H1 (cell line): Measurements from ENCODE around the gene TMEM238. TPM values are rescaled to one million over a fixed set of nuclear protein-coding genes. Genes with fewer than 3 reads are reported as not detected.

Experiments
- CTCF ChIA-PET: fragments of 300-600 bp; sonication (Branson Sonifier 250); formaldehyde crosslinking; loops from one replicate; lab custom pipeline; 2021; ENCODE audit not compliant: partially characterized antibody; lab: Charles Lee
- POLR2A ChIA-PET: fragments of 300-600 bp; sonication (Branson Sonifier 250); formaldehyde crosslinking; loops from one replicate; lab custom pipeline; 2021; ENCODE audit warnings: inconsistent platforms; ENCODE audit not compliant: partially characterized antibody; lab: Charles Lee
- DNase-seq, 2 experiments: peaks; one replicate each; pipeline versions ENCODE4 v3.0.0 to v3.0.0-alpha.2; 2010 to 2022; ENCODE audit warnings: low spot score in 2 of 2, low read depth in 1 of 2, mixed read lengths in 1 of 2
- FAIRE-seq: peaks from 2 replicates; lab custom pipeline; 2011; peaks lifted over from hg19 to GRCh38; lab: Jason Lieb, UNC
- H2AFZ ChIP-seq: 2 replicates; pipeline ENCODE4 v1.8.1; 2012; ENCODE audit warnings: low read length, inconsistent platforms
- H2AK5ac ChIP-seq: 2 replicates; pipeline ENCODE4 v1.6.1; 2013; ENCODE audit warnings: low read depth, low read length
- H2BK120ac ChIP-seq: replicated peaks from 2 replicates; pipeline ENCODE3; 2013; ENCODE audit warnings: low read depth, low read length, inconsistent platforms
- H2BK12ac ChIP-seq: 2 replicates; pipeline ENCODE4 v1.6.1; 2013; ENCODE audit warnings: low read depth, low read length
- H2BK15ac ChIP-seq: 2 replicates; pipeline ENCODE4 v1.6.1; 2013; ENCODE audit warnings: low read length
- H2BK20ac ChIP-seq: 2 replicates; pipeline ENCODE4 v1.6.1; 2013; ENCODE audit warnings: low read length
- H2BK5ac ChIP-seq: 2 replicates; pipeline ENCODE4 v1.6.1; 2013; ENCODE audit warnings: low read depth, low read length
- H3K14ac ChIP-seq: 2 replicates; pipeline ENCODE4 v1.6.1; 2013; ENCODE audit warnings: inconsistent platforms; ENCODE audit not compliant: insufficient read length
- H3K18ac ChIP-seq: 2 replicates; pipeline ENCODE4 v1.6.1; 2013; ENCODE audit warnings: low read length; ENCODE audit errors: extremely low read depth
- H3K23ac ChIP-seq: 2 replicates; pipeline ENCODE4 v1.6.1; 2013; ENCODE audit warnings: inconsistent platforms; ENCODE audit not compliant: insufficient read length
- H3K23me2 ChIP-seq: 2 replicates; pipeline ENCODE4 v1.6.1; 2013; ENCODE audit warnings: low read depth, low read length
- H3K27ac ChIP-seq: 2 replicates; pipeline ENCODE4 v1.6.1; 2011; ENCODE audit warnings: low read depth, low read length, inconsistent platforms
- H3K27me3 ChIP-seq, 4 experiments: replicated peaks in 1 of 4; 1 replicate in 1 of 4; 2 replicates in 3 of 4; pipeline versions ENCODE4 v1.6.1 to v1.8.1; 2011 to 2013; ENCODE audit warnings: low read length in 3 of 4, mild to moderate bottlenecking in 3 of 4, inconsistent platforms in 2 of 4, mixed read lengths in 2 of 4, moderate library complexity in 1 of 4; ENCODE audit not compliant: control insufficient read depth in 3 of 4, insufficient read depth in 3 of 4; ENCODE audit errors: extremely low read depth in 1 of 4
- H3K36me3 ChIP-seq, 4 experiments: 2 replicates each; pipeline versions ENCODE4 v1.6.1 to v1.8.1; 2011 to 2013; ENCODE audit warnings: mild to moderate bottlenecking in 4 of 4, low read length in 3 of 4, moderate library complexity in 2 of 4, control low read depth in 1 of 4, inconsistent platforms in 1 of 4; ENCODE audit not compliant: insufficient read depth in 4 of 4, control insufficient read depth in 2 of 4
- H3K4ac ChIP-seq: replicated peaks from 2 replicates; pipeline ENCODE3; 2013; ENCODE audit warnings: low read length, low read depth, mixed read lengths, inconsistent platforms; ENCODE audit not compliant: insufficient read length
- H3K4me1 ChIP-seq, 4 experiments: replicated peaks in 1 of 4; 1 replicate in 1 of 4; 2 replicates in 3 of 4; pipeline versions ENCODE4 v1.6.1 to v1.8.1; 2011 to 2013; ENCODE audit warnings: low read length in 3 of 4, inconsistent platforms in 2 of 4, mixed read lengths in 1 of 4; ENCODE audit not compliant: insufficient read depth in 4 of 4, control insufficient read depth in 3 of 4
- H3K4me2 ChIP-seq, 2 experiments: 2 replicates each; pipeline versions ENCODE4 v1.6.1 to v1.8.1; 2011 to 2013; ENCODE audit warnings: low read depth in 2 of 2, low read length in 2 of 2, control low read depth in 1 of 2, inconsistent platforms in 1 of 2, mild to moderate bottlenecking in 1 of 2; ENCODE audit not compliant: insufficient read depth in 1 of 2
- H3K4me3 ChIP-seq, 4 experiments: fragments of 200-600, 300-600 bp in 1 of 4; sonication (generic), shearing (Covaris generic), sonication (Bioruptor Twin) in 1 of 4; 2 replicates each; pipeline versions ENCODE4 v1.5.1 to v1.8.1; 2011 to 2016; ENCODE audit warnings: low read length in 4 of 4, low read depth in 3 of 4, control low read depth in 2 of 4, inconsistent platforms in 2 of 4, mild to moderate bottlenecking in 2 of 4, mixed read lengths in 1 of 4, moderate library complexity in 1 of 4; ENCODE audit not compliant: insufficient read depth in 2 of 4; ENCODE audit errors: extremely low read depth in 1 of 4
- H3K56ac ChIP-seq: replicated peaks from 2 replicates; pipeline ENCODE3; 2013; ENCODE audit warnings: low read depth, mild to moderate bottlenecking, mixed read lengths, low read length, inconsistent platforms; ENCODE audit not compliant: insufficient read length
- H3K79me1 ChIP-seq: 2 replicates; pipeline ENCODE4 v1.6.1; 2013; ENCODE audit warnings: low read depth, low read length, control low read depth
- H3K79me2 ChIP-seq, 2 experiments: 2 replicates each; pipeline versions ENCODE4 v1.6.1 to v1.8.1; 2012 to 2013; ENCODE audit warnings: low read length in 2 of 2, mild to moderate bottlenecking in 2 of 2, inconsistent platforms in 1 of 2; ENCODE audit not compliant: insufficient read depth in 2 of 2, control insufficient read depth in 1 of 2
- H3K9ac ChIP-seq, 4 experiments: replicated peaks in 1 of 4; 1 replicate in 1 of 4; 2 replicates in 3 of 4; pipeline versions ENCODE4 v1.6.1 to v1.8.1; 2011 to 2013; ENCODE audit warnings: low read depth in 3 of 4, low read length in 3 of 4, control low read depth in 2 of 4, mild to moderate bottlenecking in 2 of 4, moderate library complexity in 2 of 4, inconsistent platforms in 1 of 4; ENCODE audit errors: extremely low read depth in 1 of 4
- H3K9me3 ChIP-seq, 2 experiments: 2 replicates each; pipeline versions ENCODE4 v1.6.1 to v1.8.1; 2012 to 2013; ENCODE audit warnings: mild to moderate bottlenecking in 2 of 2, moderate library complexity in 2 of 2, control low read depth in 1 of 2, inconsistent platforms in 1 of 2, low read depth in 1 of 2, low read length in 1 of 2, mixed read lengths in 1 of 2; ENCODE audit not compliant: insufficient read depth in 2 of 2
- H4K20me1 ChIP-seq, 2 experiments: replicated peaks in 1 of 2; 2 replicates each; pipeline versions ENCODE3 to v1.8.1; 2011 to 2013; ENCODE audit warnings: inconsistent platforms in 2 of 2, low read length in 2 of 2, mild to moderate bottlenecking in 1 of 2; ENCODE audit not compliant: insufficient read depth in 2 of 2, control insufficient read depth in 1 of 2
- H4K5ac ChIP-seq: 2 replicates; pipeline ENCODE4 v1.6.1; 2013; ENCODE audit warnings: low read length, low read depth, mixed read lengths, inconsistent platforms; ENCODE audit not compliant: insufficient read length
- H4K8ac ChIP-seq: 2 replicates; pipeline ENCODE4 v1.8.0; 2013; ENCODE audit warnings: mild to moderate bottlenecking, moderate library complexity, low read length, inconsistent platforms; ENCODE audit not compliant: insufficient read depth; ENCODE audit errors: extremely low read depth
- H4K91ac ChIP-seq: replicated peaks from 2 replicates; pipeline ENCODE3; 2013; ENCODE audit warnings: low read length, mixed read lengths, inconsistent platforms; ENCODE audit not compliant: insufficient read length
- WGBS, 2 experiments: shearing (Covaris generic) in 1 of 2; methylation state at CpG; one replicate each; pipeline versions ENCODE4 v1.1.6 to v1.1.7; 2013 to 2015; ENCODE audit warnings: low lambda C conversion rate in 2 of 2, mixed read lengths in 2 of 2, inconsistent platforms in 1 of 2, low coverage in 1 of 2, missing lambda C conversion rate in 1 of 2; ENCODE audit not compliant: insufficient replicate concordance in 2 of 2, insufficient coverage in 1 of 2, insufficient read length in 1 of 2; ENCODE audit errors: extremely low coverage in 1 of 2, missing lambda C conversion rate in 1 of 2; 5-methylcytosine and 5-hydroxymethylcytosine counted together
- polyA plus RNA-seq, 7 experiments: library from polyadenylated mRNA; depleted of rRNA in 3 of 7; stranded (reverse) in 5 of 7; unstranded in 2 of 7; fragments of >200 nt in 5 of 7; fragments of 200-250 nt in 2 of 7; gene quantifications; 1 replicate in 5 of 7; 2 replicates in 1 of 7; 4 replicates in 1 of 7; pipeline versions ENCODE4 v1.2.1 to v1.2.3, GENCODE V29; 2011 to 2013; ENCODE audit warnings: missing spikeins in 2 of 7, mixed read lengths in 2 of 7
- total RNA-seq: library from RNA; stranded (reverse); fragmentation: NEBNext Ultra II Directional; extraction: Animal tissue kit (Norgen Biotek cat#: 25700); gene quantifications from 2 replicates; pipeline ENCODE4 v1.2.1, GENCODE V29; 2021

The TMEM238 gene
- total and polyA plus RNA-seq, 2 of the 8 experiments (the other 6 are each of a cell fraction or from before 2014, with no cell fraction given): 0.53 to 3.8 TPM

DNA sequence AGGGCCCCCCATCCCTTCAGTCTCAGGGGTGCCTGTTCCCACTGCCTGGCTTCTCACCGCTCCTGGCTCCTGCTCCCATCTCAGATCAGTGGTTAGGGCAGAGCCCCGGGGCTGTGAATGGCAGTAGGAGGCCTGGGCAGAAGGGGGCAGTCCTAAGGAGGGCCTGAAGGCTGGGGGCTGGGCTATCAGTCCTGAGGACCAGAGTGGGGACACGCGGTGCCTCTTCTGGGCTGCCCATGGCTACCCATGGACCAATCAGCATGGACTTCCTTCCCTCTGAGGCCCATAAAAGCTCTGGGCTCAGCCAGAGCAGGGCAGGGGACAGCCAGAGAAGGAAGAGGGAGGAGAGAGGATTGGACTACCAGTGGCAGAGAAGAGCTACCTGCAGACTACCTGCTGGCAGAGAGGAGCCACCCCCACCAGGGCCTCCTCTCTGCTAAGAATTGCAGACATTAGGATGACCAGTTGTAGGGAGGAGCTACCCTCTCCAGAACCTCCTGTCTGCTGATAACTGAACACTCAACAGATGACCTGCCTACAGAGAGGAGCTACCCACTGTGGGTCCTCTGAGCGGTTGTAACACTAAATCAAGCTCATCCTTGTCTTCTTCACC lies 35.6 kb upstream of the TMEM238 start:
- no peaks in the 10 kb centered on the region for H3K23me2 ChIP-seq
- H3K23ac ChIP-seq: no peak overlapping the region
- H3K4me3 ChIP-seq: no peak overlapping the region
- no peaks in the 10 kb centered on the region for H4K20me1 ChIP-seq
- ChIA-PET CTCF (interaction anchor here (0.7 to 4.3 kb wide), 15 partner anchors 8 to 279 kb away, joined by 3 to 17 read pairs (median 5); no protein-coding TSS in a partner anchor), POLR2A (interaction anchor here (0.9 to 34.6 kb wide), 6 partner anchors 9 to 71 kb away, joined by 3 to 874 read pairs (median 4); partner anchors contain the start of genes RPL28, TMEM238 and UBE2S)
- H3K4me1 ChIP-seq: peaks cover 0 to 2% (median 0%) of the 10 kb centered on the region in 4 experiments; a peak in 1 of 7 replicates
- H3K79me1 ChIP-seq: no peaks in the 10 kb centered on the region
- no peak for DNase-seq
- no peak overlapping the region for H2AK5ac ChIP-seq
- WGBS, 2 experiments: 69% methylated on average over 5 of the region's 5 CpGs; no CpG with 5 or more reads in 1 of the 2 experiments
- no peak overlapping the region for H2BK12ac ChIP-seq
- no peak overlapping the region for H3K4me2 ChIP-seq
- no peak overlapping the region for H2AFZ ChIP-seq
- no peak overlapping the region for H2BK5ac ChIP-seq
- peaks cover 0 to 11% (median under 1%) of the 10 kb centered on the region in 4 experiments; a peak in 1 of 7 replicates for H3K27me3 ChIP-seq
- H3K18ac ChIP-seq: no peak overlapping the region
- no peak overlapping the region for H4K91ac ChIP-seq
- no peak overlapping the region for H4K5ac ChIP-seq
- H4K8ac ChIP-seq: no peak overlapping the region
- no peak overlapping the region for H3K9ac ChIP-seq
- no peak overlapping the region for H2BK15ac ChIP-seq
- FAIRE-seq: no peak
- no peaks in the 10 kb centered on the region for H3K36me3 ChIP-seq
- no peak overlapping the region for H2BK20ac ChIP-seq
- H3K79me2 ChIP-seq: no peaks in the 10 kb centered on the region
- no peak overlapping the region for H3K14ac ChIP-seq
- no peak overlapping the region for H3K56ac ChIP-seq
- H3K4ac ChIP-seq: no peak overlapping the region
- no peak overlapping the region for H3K27ac ChIP-seq
- H3K9me3 ChIP-seq: no peaks in the 10 kb centered on the region; a peak in 1 of 4 replicates
- H2BK120ac ChIP-seq: no peak overlapping the region
